GM21526 (cell line): Measurements from ENCODE around the gene DDX5.

Experiments
- ATAC-seq: cut with Tn5 transposase; IDR thresholded peaks from one replicate; pipeline ENCODE4 v1.9.1; 2021; ENCODE audit warnings: moderate library complexity; ENCODE audit not compliant: unreplicated experiment, low FRiP score

The DDX5 gene

GRCh38 chr17:64449545-64449944 lies 56.5 kb downstream of the DDX5 start:
- ATAC-seq: no peak

- ATAC-seq: peak; percentile 62
Measured at GRCh38 chr17:64448665-64449512, 57.2 kb downstream of the DDX5 start, which contains the start of gene MILR1. MILR1 (plus strand) TSS chr17:64449115; CDS start chr17:64449169, 54 bp downstream.
